Parathyroid adenoma (tissue), 2 donors: ENCODE results near the gene LITAFD.
"Not testable (repeated sequence)": the region's sequence is repeated elsewhere in the genome, so short reads cannot be mapped to it uniquely, and the experiment has no call there.

Experiments
- H2AFZ ChIP-seq: fragments of 300-600 bp; sonication (generic); one replicate; pipeline ENCODE4 v1.7.0; 2017; ENCODE audit warnings: antibody characterized with exemption, mild to moderate bottlenecking
- H3K27ac ChIP-seq: fragments of 300-600 bp; sonication (generic); one replicate; pipeline ENCODE4 v1.7.0; 2017
- H3K27me3 ChIP-seq: fragments of 300-600 bp; sonication (generic); one replicate; pipeline ENCODE4 v1.7.0; 2017; ENCODE audit warnings: low read length; ENCODE audit not compliant: control insufficient read depth, insufficient read depth
- H3K36me3 ChIP-seq: fragments of 300-600 bp; sonication (generic); one replicate; pipeline ENCODE4 v1.7.0; 2017; ENCODE audit warnings: low read length; ENCODE audit not compliant: control insufficient read depth, insufficient read depth
- H3K4me1 ChIP-seq: fragments of 300-600 bp; sonication (generic); one replicate; pipeline ENCODE4 v1.7.0; 2017; ENCODE audit warnings: control low read depth
- H3K4me2 ChIP-seq: fragments of 300-600 bp; sonication (generic); one replicate; pipeline ENCODE4 v1.7.0; 2017; ENCODE audit warnings: low read length
- H3K4me3 ChIP-seq: fragments of 300-600 bp; sonication (generic); one replicate; pipeline ENCODE4 v1.7.0; 2017; ENCODE audit warnings: low read depth, low read length
- H3K79me2 ChIP-seq: fragments of 300-600 bp; sonication (generic); one replicate; pipeline ENCODE4 v1.7.0; 2017; ENCODE audit warnings: control low read depth
- H3K9ac ChIP-seq: fragments of 300-600 bp; sonication (generic); one replicate; pipeline ENCODE4 v1.7.0; 2017; ENCODE audit warnings: mild to moderate bottlenecking
- H3K9me3 ChIP-seq: fragments of 300-600 bp; sonication (generic); one replicate; pipeline ENCODE4 v1.7.0; 2017; ENCODE audit warnings: low read length; ENCODE audit not compliant: control insufficient read depth
- TF ChIP-seq, protein P1 (sequence below): fragments of 300-600 bp; sonication (generic); IDR thresholded peaks from one replicate; pipeline ENCODE4 v1.7.0; 2017; ENCODE audit warnings: antibody characterized with exemption, mild to moderate bottlenecking
- donor health status: primary hyperparathyroidism.

The LITAFD gene

DNA sequence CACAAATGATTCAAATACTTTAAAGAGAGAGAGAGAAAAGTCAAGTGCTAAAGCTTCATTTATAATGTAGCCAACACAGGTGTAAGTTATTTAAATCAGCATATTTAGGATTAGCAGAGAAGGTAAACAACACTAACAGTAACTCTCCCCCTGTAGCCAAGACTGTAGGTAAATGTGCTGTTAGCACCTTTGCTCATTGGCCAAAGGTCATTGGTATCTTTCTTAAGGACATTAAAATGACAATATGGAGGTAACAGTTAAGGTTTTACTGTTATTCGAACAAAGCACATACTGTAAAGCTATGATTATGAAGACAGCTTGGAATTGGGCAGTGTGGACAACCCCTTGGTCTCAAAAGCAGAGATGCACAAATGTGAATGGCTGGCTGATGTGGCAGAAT, 28.7 kb downstream of the LITAFD start:
- Histone ChIP-seq H3K27ac (no peak overlapping the region), H3K4me1 (no peaks in the 10 kb centered on the region), H3K4me3 (no peak overlapping the region), H3K9ac (no peak overlapping the region), H3K4me2 (no peak overlapping the region), H3K27me3 (no peaks in the 10 kb centered on the region), H3K36me3 (no peaks in the 10 kb centered on the region), H3K9me3 (no peaks in the 10 kb centered on the region), H3K79me2 (peaks cover 32% of the 10 kb centered on the region), H2AFZ (no peak overlapping the region)
- TF ChIP-seq, protein P1, sequence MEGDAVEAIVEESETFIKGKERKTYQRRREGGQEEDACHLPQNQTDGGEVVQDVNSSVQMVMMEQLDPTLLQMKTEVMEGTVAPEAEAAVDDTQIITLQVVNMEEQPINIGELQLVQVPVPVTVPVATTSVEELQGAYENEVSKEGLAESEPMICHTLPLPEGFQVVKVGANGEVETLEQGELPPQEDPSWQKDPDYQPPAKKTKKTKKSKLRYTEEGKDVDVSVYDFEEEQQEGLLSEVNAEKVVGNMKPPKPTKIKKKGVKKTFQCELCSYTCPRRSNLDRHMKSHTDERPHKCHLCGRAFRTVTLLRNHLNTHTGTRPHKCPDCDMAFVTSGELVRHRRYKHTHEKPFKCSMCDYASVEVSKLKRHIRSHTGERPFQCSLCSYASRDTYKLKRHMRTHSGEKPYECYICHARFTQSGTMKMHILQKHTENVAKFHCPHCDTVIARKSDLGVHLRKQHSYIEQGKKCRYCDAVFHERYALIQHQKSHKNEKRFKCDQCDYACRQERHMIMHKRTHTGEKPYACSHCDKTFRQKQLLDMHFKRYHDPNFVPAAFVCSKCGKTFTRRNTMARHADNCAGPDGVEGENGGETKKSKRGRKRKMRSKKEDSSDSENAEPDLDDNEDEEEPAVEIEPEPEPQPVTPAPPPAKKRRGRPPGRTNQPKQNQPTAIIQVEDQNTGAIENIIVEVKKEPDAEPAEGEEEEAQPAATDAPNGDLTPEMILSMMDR: no peak

DNA sequence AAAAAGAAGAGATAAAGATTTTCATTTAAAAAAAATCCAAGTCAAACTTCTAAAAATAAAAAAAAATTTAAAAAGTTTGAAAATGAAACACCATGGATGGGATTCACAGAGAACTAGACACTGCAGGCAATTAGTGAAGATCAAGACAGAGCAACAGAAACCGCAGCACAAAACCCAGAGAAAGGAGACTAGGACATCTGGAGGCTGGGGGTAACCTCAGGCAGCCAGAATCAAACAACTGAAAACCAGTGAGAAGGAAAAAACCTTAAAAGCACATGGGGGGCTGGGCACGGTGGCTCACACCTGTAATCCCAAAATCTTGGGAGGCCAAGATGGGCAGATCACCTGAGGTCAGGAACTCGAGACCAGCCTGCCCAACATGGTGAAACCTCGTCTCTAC, 30.6 kb downstream of the LITAFD start:
- Histone ChIP-seq H3K79me2 (peaks cover 34% of the 10 kb centered on the region), H3K4me2 (no peak overlapping the region), H3K4me1 (no peaks in the 10 kb centered on the region), H2AFZ (no peak overlapping the region), H3K27me3 (no peaks in the 10 kb centered on the region), H3K36me3 (no peaks in the 10 kb centered on the region), H3K27ac (no peak overlapping the region), H3K9me3 (no peaks in the 10 kb centered on the region), H3K9ac (no peak overlapping the region), H3K4me3 (no peak overlapping the region)
- TF ChIP-seq, protein P1: no peak

DNA sequence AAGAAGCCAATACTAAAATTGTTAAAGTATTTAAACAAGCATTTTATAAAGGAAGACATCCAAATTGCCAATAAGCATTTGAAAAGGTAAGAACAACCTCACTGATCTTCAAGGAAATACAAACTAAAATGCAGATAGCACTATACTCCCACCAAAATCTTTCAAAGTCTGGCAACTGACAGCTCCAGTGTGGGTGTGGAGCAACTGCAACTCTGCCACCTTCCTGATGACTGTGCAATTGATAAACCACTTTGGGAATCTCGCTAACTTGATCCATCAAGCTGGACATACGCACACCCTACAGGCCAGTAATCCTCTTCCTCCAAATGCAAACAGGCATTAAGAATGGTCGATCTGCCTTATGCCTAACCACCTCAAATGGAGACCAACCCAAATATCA, 31.9 kb downstream of the LITAFD start:
- Histone ChIP-seq H3K4me3 (no peak overlapping the region), H2AFZ (no peak overlapping the region), H3K79me2 (peaks cover 30% of the 10 kb centered on the region), H3K27me3 (no peaks in the 10 kb centered on the region), H3K4me1 (no peaks in the 10 kb centered on the region), H3K36me3 (no peaks in the 10 kb centered on the region), H3K27ac (no peak overlapping the region), H3K4me2 (no peak overlapping the region), H3K9me3 (no peaks in the 10 kb centered on the region), H3K9ac (no peak overlapping the region)
- TF ChIP-seq, protein P1: no peak

DNA sequence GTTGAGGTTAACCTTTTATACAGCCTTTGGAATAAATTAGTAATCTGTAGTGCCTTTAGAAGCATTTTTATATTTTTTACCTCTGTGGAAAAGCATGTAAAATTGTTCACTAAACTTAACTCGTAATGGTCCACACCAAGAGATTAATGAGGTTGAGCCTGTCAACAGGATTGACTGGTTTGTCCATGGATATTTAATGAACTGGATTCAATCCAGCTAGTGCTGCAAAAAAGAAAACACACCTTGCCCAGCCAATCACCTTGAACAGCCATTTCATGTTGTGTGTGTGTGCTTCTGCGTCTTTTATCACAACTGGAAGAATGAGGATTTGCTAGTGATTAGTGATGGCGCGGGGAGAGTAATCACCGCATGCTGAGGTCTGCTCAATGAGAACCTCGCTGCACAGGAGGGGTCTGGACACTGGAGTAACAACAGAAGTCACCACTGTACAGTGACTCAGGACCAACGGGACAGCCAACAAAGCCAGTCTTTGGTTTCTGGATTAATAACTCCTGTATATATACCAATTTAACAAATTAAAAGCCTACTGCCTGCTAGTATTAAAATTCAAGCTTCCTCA, 33.7 kb downstream of the LITAFD start:
- no peak overlapping the region for H3K9ac ChIP-seq
- TF ChIP-seq, protein P1: no peak
- no peaks in the 10 kb centered on the region for H3K9me3 ChIP-seq
- no peak overlapping the region for H3K4me2 ChIP-seq
- H3K27ac ChIP-seq: no peak overlapping the region
- no peaks in the 10 kb centered on the region for H3K27me3 ChIP-seq
- no peak overlapping the region for H2AFZ ChIP-seq
- peaks cover 35% of the 10 kb centered on the region for H3K79me2 ChIP-seq
- H3K4me1 ChIP-seq: no peaks in the 10 kb centered on the region
- H3K36me3 ChIP-seq: no peaks in the 10 kb centered on the region
- no peak overlapping the region for H3K4me3 ChIP-seq

DNA sequence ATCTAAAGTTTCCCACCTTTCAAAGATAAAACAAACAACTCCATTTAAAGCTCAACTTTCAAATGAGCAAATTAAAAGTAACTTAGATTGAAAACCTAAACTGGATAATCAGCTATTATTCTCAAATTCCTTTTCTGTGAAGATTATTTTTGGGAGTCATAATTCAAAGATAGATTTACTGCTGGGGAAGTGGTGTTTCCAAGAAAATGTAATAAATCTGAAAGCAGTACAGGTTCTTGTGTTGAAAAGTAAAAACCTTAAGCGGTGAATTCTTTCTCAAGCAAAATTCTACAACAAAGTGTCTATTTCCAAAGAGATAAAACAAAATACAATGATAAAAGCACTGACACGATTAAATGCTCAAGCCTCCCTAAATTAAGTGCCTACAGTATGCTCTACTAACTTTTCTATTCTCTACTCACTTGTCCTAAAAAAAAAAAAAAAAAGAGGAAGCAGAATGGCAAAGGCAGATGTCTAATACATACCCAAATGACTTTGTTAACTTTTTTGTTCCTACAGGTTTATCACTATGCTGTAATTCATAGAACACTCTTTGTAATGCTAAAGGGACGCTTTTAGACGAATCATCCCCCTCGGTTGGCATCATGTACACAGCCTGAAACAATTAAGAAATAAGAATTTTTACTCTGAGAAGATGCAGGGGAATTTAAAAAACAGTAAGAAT, 34.5 kb downstream of the LITAFD start:
- H3K9me3 ChIP-seq: no peaks in the 10 kb centered on the region
- no peaks in the 10 kb centered on the region for H3K27me3 ChIP-seq
- H3K9ac ChIP-seq: no peak overlapping the region
- H3K4me3 ChIP-seq: no peak overlapping the region
- H2AFZ ChIP-seq: no peak overlapping the region
- TF ChIP-seq, protein P1: no peak
- no peaks in the 10 kb centered on the region for H3K36me3 ChIP-seq
- peaks cover 31% of the 10 kb centered on the region for H3K79me2 ChIP-seq
- H3K27ac ChIP-seq: no peak overlapping the region
- no peak overlapping the region for H3K4me2 ChIP-seq
- no peaks in the 10 kb centered on the region for H3K4me1 ChIP-seq

DNA sequence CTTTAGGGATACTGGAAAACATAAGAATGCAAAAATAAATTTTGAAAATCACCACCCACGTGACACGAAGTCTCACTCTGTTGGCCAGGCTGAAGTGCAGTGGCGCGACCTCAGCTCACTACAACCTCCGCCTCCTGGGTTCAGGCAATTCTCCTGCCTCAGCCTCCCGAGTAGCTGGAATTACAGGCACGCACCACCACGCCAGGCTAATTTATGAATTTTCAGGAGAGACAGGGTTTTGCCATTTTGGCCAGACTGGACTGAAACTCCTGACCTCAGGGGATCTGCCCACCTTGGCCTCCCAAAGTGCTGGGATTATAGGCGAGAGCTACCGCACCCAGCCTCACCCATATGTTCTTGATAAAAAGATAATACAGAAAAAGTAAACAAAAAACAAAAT, 35.2 kb downstream of the LITAFD start:
- not testable (repeated sequence) for H3K9ac ChIP-seq, H3K27ac ChIP-seq, H3K9me3 ChIP-seq, H3K4me1 ChIP-seq, H3K36me3 ChIP-seq, H3K4me2 ChIP-seq, H3K27me3 ChIP-seq, H3K4me3 ChIP-seq, H2AFZ ChIP-seq
- H3K79me2 ChIP-seq: peaks cover 32% of the 10 kb centered on the region
